ENCODE results near the gene YPEL4.
"Not testable (repeated sequence)": the region's sequence is repeated elsewhere in the genome, so short reads cannot be mapped to it uniquely, and the experiment has no call there.

The YPEL4 gene

GRCh38 chr11:57649826-57650738 is at the start of gene YPEL4:
Gene YPEL4 (minus strand): TSS chr11:57649912. CDS start chr11:57647107, 2,805 bp downstream.
- DNase-seq = peak; percentile 86

DNA sequence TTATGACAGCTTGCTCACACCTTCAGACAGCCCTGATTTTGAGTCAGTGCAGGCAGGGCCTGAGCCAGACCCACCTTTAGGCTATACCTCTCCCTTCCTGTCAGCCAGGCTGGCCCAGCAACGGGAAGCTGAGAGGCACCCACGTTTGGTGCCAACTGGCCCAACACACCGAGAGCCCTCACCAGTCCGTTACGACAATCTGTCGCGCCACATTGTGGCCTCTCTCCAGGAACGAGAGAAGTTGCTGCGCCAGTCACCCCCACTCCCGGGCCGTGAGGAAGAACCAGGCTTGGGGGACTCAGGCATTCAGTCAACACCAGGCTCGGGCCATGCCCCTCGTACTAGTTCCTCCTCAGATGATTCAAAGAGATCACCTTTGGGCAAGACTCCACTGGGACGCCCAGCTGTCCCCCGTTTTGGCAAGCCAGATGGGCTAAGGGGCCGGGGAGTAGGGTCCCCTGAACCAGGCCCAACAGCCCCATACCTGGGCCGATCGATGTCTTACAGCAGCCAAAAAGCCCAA is 49.2 kb upstream of the YPEL4 start:
- DNase-seq = no peak

GRCh38 chr11:57690474-57690873 is 40.8 kb upstream of the YPEL4 start:
- not testable (repeated sequence) for DNase-seq

- no peak for DNase-seq
Measured at GRCh38 chr11:57681168-57681567, 31.5 kb upstream of the YPEL4 start.

DNA sequence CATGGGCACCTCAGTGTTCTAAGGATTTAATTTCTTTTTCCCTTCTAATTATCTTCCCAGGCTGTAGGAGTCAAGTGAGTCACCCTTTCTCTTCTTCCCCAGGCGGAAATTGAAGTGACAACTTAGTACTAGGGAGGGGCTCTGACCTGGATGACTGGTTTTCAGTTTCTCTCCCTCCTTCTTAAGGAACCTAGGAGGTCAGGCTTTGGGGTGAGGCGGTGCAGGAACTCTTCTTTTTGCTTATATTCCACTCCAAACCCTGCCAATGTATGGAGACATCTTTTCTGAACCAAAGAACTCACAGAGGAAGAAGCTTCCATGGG is 30.8 kb upstream of the YPEL4 start:
- DNase-seq = peak; percentile 9

- DNase-seq = no peak
Measured at GRCh38 chr11:57679396-57679795, 29.7 kb upstream of the YPEL4 start.

GRCh38 chr11:57675176-57675941 is 25.6 kb upstream of the YPEL4 start:
- DNase-seq = no peak

- DNase-seq = no peak
Measured at GRCh38 chr11:57674251-57674650, 24.5 kb upstream of the YPEL4 start.

- no peak for DNase-seq
Measured at GRCh38 chr11:57668434-57668782, 18.7 kb upstream of the YPEL4 start.

- peak; percentile 100 for DNase-seq
Measured at GRCh38 chr11:57667736-57668433, 18.2 kb upstream of the YPEL4 start, which contains the start of gene ZDHHC5. Gene ZDHHC5 (plus strand): TSS chr11:57668114. CDS start chr11:57673091, 4,977 bp downstream.

DNA sequence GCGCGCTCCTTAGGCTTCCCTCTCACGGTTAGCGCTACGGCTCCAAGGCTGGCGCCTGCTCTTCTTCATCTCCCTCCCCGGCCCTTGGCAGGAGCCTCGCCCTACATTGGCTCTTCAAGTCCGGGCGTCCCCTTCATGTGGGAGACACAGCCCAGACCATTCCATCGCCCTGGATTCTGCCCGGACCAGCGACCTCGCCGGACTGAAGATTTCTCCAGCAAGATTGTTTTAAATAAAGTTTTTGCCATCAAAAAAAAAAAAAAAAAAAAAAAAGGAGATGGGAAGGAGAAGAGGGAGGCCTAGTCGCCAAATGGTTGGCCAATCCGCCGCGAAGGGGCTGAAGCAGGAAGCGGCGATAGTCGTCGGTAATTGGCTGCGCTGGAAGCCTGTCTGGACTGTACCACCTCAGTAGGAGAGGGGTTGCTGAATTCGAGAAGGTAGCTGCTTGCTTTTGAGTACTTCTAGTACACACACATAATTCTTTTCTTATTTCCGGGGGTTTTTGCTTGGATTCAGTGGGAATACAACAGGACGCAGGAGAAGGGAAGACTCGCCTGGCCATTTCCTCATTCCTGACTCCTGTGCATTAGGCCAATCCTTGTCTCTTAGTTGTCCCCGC is 17.5 kb upstream of the YPEL4 start:
- DNase-seq = peak; percentile 99

GRCh38 chr11:57663975-57664374 is 14.3 kb upstream of the YPEL4 start:
- no peak for DNase-seq

- no peak for DNase-seq
Measured at GRCh38 chr11:57662893-57663292, 13.2 kb upstream of the YPEL4 start.

- no peak for DNase-seq
Measured at GRCh38 chr11:57659669-57660068, 10.0 kb upstream of the YPEL4 start.

DNA sequence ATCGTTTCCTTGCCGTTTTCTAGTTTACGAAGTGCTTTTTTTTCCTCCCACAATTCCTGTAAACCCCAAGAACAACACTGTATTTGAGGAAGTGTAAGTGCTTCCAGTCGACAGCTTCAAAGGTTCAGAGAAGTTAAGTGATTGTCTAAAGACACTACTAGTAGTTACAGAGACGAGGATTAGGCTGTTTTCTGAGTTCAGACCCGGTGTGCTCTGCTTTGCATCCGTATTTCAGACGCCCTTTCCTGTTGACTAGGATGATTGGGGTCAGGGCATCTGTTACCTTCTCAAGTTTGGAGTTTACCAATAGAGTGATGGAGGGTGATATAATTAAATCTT is 8.3 kb upstream of the YPEL4 start:
- no peak for DNase-seq

DNA sequence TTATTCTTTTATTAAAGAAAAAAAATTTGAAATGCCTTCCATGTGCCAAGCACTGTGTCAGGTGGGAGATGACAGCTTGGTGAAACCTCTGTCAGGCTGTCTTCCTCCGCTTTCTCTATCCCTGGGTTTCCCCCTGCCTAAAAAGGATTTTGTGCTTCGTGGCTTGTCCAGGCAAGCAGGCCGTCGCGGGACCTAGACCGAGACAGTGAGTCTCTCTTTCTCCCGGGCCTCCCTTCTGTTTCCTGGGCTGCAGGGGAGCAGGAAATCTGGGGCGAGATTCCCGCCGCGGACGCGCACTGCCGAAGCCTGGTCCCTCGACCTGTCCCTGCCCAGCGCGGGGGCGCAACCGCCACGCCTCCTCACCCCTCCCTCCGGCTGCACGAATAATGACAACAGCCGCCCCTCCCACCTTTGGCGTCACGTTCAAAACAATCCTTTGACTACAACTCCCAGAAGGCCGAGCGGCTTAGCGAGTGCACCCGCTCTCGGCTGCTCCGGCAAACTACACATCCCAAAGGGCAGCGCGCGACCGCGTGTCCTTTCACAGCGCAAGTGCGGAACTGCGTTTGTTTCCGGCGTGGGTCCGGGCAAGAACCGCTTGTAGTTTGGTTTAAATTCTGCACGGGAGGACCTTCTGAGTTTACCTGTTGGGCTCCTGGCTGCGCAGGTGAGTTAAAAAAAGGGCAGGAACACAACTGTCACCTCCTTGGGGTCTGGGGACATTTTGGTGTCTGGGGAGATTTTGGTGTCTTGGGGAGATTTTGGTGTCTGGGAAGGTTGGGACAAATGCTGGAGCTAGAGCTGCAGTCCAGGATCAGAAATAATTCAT is 7.7 kb upstream of the YPEL4 start, which contains the start of gene CLP1:
CLP1 (plus strand) TSS at position 569 of the 829 bp plus-strand sequence. CDS start 1,715 bp downstream, outside the sequence.
- peak; percentile 99 for DNase-seq

- DNase-seq = no peak
Measured at GRCh38 chr11:57656885-57657193, 7.1 kb upstream of the YPEL4 start.

GRCh38 chr11:57653163-57653562 is 3.5 kb upstream of the YPEL4 start:
- DNase-seq = no peak

DNA sequence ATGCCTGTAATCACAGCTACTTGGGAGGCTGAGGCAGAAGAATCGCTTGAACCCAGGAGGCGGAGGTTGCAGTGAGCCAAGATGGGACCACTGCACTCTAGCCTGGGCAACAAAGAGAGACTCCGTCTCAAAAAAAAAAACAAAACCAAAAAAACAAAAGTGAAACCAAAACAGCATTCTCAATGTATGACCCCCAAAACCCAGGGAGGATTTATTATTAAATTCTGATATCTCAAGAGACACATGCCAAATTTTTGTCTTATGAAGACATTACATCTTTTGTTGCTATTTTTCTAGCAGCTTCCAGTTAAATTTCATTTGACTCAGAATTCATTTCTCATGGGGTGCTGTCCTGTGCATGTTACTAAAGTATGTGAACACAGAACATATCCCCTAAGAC is 3.0 kb upstream of the YPEL4 start:
- DNase-seq = no peak

DNA sequence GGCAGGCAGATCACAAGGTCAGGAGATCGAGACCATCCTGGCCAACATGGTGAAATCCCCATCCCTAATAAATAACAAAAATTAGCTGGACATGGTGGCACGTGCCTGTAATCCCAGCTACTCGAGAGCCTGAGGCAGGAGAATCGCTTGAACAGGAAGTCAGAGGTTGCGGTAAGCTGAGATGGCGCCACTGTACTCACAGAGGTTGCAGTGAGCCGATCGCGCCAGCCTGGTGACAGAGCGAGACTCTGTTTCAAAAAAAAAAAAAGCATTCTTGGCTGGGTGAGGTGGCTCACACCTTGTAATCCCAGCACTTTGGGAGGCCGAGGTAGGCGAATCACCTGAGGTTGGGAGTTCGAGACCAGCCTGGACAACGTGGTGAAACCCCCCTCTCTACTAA is 2.5 kb upstream of the YPEL4 start:
- DNase-seq = not testable (repeated sequence)

DNA sequence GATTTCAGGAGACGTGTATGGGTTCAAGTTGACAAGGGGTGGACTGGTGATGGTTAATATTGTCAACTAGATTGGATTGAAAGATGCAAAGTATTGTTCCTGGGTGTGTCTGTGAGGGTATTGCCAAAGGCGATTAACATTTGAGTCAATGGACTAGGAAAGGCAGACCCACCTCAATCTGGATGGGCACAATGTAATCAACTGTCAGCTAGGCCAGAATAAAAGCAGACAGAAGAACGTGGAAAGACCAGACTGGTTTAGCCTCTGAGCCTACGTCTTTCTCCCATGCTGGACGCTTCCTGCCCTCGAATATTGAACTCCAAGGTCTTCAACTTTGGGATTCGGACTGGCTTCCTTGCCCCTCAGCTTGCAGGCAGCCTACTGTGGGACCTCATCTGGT is 1.7 kb upstream of the YPEL4 start:
- DNase-seq = no peak

- no peak for DNase-seq
Measured at GRCh38 chr11:57650739-57651090, 1.0 kb upstream of the YPEL4 start.

Data from fibroblast of skin of right biceps (primary cell).